D341Med (cell line): ENCODE measurements around the gene IGF2R.
A peak's percentile ranks its signal among the peaks of the same experiment; 100 is the strongest.
"Not testable (repeated sequence)": the region's sequence is repeated elsewhere in the genome, so short reads cannot be mapped to it uniquely, and the experiment has no call there.

Experiments used
- DNase-seq: peaks from one replicate; pipeline ENCODE4 v3.0.0; 2012; ENCODE audit warnings: low spot score

Gene IGF2R

GRCh38 chr6:159952289-159953005, 16.4 kb upstream of the IGF2R start:
- DNase-seq, result no peak

DNA sequence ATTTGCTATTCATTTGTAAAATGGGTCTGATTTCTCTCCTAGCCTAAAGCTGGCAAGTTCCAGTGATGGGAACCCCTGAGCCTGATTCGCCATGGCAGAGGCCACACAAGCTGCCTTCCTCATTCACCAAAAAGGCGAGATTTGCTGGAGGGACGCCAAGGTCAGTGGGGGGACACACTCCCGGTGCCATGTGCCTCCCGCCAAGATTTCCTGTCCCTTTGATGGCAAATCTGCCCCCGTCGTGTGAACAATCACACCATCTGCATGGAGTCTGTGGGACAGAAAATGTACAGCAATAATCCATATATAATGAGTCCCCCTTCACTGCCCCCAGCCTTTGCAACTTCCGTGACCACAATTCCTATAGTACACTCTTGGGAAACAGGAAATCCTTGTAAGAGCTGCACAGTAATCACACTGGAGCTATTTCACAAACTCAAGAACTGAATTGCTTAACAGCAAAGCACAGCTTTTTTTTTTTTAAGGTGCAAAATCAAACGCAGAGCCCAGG, 15.7 kb upstream of the IGF2R start:
- DNase-seq, result no peak

DNA sequence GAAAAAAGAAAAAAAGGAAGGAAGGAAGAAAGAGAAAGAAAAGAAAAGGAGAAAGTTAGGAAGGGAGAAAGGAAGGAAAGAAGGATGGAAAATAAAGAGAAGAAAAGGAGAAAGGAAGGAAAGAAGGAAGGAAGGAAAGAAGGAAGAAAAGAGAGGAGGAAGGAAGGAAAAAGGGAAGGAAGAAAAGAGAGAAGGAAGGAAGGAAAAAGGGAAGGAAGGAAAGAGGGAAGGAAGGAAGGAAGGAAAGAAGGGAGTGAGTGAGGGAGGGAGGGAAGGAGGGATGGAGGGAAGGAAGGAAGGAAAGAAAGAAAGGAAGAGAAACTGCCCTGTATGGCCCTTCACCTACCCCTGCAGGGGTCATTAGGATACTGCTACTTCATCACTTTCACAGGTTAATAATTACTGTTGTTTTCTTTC, 12.9 kb upstream of the IGF2R start:
- DNase-seq, result no peak

- DNase-seq, result no peak
Measured at GRCh38 chr6:159957071-159957673, 11.7 kb upstream of the IGF2R start.

GRCh38 chr6:159959165-159959975, 9.5 kb upstream of the IGF2R start:
- DNase-seq, result no peak

DNA sequence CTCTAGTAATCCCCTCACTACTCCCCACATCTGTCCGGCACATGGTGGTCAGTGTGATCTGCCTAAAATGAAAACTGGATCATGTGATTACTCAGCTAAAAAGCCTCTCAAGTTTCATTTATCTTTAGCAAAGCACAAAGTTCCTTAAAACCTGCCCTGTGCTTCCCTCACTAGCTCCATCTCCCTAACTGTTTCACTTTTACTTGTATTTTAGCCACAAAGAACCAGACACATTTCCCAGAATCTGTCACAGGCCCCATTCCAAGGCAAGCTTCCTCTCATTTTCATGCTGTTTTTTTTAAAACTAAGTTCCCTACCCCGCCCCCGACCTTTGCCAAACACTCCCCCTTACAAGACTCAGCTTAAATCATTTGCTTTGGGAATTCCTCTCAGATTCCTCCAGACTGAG, 8.9 kb upstream of the IGF2R start:
- DNase-seq, result no peak

GRCh38 chr6:159960485-159960884, 8.4 kb upstream of the IGF2R start:
- no peak for DNase-seq

DNA sequence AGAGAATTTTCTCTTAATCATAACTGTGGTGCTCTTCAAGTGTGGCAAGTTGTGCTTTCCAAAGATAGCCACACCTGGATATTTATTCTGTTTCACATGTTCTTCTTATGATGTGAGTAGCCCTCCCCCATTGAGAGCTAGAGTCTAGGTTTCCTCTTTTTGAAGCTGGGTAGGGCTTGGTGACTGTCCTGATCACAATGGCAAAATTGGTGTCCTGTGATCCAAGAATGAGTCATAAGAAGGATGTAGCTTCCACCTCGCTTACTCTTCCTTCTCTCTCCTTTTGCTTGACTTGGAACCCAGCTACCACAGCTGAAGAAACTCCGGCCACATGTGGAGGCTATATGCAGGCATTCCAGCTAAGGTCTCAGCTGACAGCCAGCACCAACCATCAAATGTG, 7.4 kb upstream of the IGF2R start:
- no peak for DNase-seq

DNA sequence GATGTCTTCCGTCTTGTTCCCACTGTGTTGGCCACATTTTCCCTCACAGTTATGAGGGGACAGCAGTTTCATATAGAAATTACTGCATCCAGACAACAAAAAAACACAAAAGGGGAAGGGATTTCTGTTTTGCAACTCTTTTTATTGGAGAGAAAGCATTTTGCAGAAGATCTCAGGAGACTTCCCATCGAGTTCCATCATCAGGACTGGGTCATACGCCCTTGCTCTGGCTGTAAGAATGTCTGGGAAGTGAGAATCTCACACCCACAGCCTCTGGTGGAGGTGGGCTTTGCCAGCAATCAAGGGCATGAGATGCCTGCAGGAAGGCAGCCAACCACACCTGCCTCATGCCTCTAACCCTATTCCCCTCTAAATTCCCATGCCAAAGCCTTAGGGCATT, 5.8 kb upstream of the IGF2R start:
- no peak for DNase-seq

DNA sequence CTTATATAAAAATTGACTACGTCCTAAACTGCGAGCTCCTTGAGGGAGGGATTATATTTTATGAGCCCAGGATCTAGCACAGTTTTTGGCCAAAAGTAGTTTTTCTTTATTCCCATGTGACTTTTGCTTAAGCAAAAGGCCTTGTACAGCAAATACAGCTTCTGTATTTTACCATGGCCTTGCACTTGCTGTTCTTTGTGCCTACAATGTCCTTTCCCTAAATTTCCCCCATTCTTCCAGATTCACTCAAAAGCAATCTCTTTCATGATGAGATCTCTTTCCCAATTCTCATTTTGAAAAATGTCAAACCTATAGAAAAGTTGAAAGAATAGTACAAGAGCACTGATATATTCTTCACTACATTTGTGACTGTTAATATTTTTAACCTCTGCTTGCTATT, 4.8 kb upstream of the IGF2R start:
- no peak for DNase-seq

DNA sequence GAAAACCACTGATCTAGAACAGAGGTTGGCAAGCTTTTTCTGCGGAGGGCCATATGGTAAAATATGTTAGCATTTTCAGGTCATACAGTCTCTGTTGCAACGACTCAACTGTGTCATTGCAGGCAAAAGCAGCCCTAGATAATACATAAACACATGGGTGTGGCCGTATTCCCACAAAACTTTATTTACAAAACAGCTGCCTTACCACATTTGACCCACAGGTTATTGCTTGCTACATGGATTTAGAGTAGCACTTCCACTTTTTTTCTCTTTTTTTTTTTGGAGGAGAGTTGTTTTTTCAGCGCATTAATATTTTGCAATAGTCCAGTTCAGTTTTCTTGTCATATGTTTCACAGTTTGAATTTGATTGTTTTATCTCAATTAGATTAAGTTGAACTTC, 2.5 kb upstream of the IGF2R start:
- DNase-seq, result no peak

- DNase-seq, result no peak
Measured at GRCh38 chr6:159966981-159967380, 1.9 kb upstream of the IGF2R start.

DNA sequence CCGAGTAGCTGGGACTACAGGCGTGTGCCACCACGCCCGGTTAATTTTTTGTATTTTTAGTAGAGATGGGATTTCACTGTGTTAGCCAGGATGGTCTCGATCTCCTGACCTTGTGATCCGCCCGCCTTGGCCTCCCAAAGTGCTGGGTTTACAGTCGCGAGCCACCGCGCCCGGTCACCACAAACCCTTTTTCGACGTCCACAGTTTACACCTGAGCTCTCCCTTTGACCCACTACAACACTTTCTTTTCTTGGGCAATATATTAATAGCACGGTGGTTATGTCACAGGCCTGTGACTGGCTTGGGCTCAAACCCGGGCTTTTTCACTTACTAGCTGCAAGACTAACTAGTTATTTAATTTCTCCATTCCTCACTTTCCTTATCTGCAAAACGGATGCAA, 1.3 kb upstream of the IGF2R start:
- not testable (repeated sequence) for DNase-seq

DNA sequence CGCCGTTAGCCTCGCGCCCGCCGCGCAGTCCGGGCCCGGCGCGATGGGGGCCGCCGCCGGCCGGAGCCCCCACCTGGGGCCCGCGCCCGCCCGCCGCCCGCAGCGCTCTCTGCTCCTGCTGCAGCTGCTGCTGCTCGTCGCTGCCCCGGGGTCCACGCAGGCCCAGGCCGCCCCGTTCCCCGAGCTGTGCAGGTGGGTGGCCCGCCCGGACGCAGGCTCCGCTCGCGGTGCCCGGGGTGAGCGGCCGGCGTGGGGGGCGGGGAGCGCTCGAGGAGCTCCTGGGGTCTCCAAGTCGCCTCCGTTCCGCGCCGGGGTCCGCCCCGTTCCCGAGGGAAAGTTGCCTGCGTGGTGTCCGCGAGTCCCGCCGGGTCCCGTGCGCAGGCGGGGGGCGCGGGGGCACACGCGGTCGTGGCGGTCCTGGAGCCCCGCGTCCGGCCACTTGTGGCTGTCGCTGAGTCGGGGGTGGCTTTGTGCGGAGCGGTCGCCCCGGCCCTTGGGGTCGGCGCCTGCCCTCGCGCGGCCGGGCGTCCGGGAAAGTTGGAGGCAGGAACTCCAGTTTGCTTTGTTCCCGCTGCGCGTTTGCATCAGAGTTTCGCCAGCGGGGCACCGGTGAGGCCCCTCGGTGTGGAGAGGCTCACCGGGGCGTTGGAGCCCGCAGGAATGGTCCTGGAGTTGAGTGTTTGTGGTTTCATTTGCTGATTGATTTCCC, 476 bp downstream of the IGF2R start:
- DNase-seq, result peak; percentile 63

DNA sequence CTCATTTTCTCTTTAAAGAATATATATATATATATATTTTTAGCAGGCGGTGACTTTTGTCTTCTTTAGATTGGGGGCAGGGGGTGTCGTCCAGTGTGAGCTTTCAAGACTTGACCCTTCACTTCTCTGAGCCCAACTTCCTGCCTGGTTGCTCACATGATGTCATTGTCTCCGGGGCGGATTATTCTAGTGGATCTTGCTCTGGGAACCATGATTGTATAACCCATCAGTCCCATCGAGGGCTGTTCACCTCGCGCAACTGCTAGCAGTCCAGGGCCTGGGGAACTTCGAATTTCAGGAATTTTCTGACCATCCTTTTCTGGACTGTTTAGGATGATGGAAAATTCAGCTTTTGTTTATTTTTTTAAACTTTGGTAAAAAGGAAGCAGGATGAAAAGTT, 1.0 kb downstream of the IGF2R start:
- peak; percentile 56 for DNase-seq

GRCh38 chr6:159970659-159971063, 1.8 kb downstream of the IGF2R start:
- DNase-seq, result no peak

GRCh38 chr6:159971341-159972178, 2.7 kb downstream of the IGF2R start:
- no peak for DNase-seq

GRCh38 chr6:159972506-159973268, 3.8 kb downstream of the IGF2R start:
- no peak for DNase-seq

GRCh38 chr6:159973406-159973805, 4.5 kb downstream of the IGF2R start:
- no peak for DNase-seq

DNA sequence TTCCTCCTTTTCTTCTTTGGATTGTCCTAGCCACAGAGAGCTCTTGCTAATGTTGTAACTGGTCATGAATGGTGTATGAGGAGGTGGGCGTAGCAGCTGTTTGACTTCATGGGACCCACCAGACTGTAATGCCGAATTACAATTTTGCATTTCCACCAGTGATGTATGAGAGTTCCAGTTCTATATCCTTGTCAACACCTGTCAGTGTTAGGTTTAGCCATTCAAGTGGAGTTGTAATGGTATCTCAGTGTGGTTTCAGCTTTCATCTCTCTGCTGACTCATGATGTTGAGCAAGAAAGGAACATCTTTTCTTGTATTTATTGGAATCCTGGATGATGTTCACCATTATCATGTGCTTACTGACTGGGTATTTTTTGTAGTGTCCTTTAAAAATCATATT, 5.1 kb downstream of the IGF2R start:
- no peak for DNase-seq

DNA sequence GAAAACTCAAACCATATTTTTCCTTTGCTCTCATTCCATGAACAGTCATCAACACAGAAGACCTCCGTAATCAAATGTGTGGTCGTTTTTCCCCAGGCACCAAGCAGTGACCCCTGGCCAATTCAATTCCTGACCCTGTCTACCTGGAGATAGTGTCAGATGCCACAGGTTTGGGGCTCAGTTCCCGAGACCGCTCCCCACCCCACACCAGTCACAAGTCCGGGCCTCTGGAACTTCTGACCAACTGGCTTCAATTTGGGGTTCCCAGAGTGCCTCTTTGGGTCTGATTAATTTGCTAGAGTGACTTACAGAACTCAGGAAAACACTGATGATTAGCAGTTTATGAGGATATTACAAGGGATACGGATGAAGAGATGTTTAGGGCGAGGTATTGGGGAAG, 6.0 kb downstream of the IGF2R start:
- no peak for DNase-seq
